HG03354 (cell line): ENCODE measurements around the gene SEC61A2.
A peak's percentile ranks its signal among the peaks of the same experiment; 100 is the strongest.
"Not testable (repeated sequence)": the region's sequence is repeated elsewhere in the genome, so short reads cannot be mapped to it uniquely, and the experiment has no call there.

Source experiments
- ATAC-seq: cut with Tn5 transposase; IDR thresholded peaks from one replicate; pipeline ENCODE4 v1.9.1; 2021; ENCODE audit warnings: mild to moderate bottlenecking; ENCODE audit not compliant: unreplicated experiment, poor library complexity, severe bottlenecking

Gene SEC61A2

DNA sequence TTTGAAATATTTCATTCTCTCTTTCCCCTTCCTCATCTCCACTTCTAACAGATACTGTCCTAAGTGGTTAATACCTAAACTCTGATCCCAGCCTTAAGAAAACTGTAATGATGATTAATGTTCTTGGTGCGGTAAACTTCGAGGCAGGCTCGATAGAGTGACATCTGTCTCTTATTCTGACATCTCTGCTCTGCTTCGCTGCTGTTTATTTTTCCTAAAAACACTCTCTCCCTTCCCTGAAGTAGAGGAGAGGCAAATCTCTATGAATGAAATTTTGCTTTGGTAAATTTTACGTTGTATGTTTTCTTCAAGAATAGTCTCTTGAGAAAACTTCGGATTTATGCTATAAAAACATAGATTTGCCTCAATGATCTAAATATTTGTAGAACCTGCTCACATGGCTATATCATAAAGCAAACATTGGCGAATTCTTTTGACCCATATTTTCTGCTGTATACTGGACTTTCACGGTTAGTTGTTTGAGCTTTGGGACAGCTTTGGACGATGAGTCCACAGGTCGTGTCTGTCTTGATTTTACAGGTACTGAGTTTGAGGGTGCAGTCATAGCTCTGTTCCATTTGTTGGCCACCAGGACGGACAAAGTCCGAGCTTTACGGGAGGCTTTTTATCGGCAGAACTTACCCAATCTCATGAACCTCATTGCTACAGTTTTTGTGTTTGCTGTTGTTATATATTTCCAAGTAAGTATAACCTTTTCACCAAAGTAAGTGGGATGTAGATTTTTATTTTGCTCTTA lies 27.1 kb downstream of the SEC61A2 start:
- ATAC-seq = no peak

DNA sequence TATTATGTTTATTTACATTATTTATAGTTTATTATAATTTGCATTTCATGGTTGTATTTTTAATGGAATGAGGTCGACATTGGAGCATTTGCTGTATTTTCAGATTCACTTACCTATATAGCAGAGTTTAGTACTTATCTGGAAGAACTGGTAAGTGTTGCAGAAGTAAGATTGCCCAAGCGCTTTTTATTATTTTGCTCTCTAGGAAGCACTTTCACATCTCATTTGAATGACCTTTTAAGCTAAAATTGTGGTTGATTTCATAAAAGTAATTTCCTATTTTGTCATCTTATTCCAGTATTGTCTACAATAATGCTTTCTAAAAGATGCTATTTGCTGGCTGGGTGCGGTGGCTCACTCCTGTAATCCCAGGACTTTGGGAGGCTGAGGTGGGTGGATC lies 28.6 kb downstream of the SEC61A2 start:
- ATAC-seq = no peak

GRCh38 chr10:12160664-12161063 lies 31.2 kb downstream of the SEC61A2 start:
- ATAC-seq = no peak

GRCh38 chr10:12162927-12163326 lies 33.5 kb downstream of the SEC61A2 start:
- no peak for ATAC-seq

DNA sequence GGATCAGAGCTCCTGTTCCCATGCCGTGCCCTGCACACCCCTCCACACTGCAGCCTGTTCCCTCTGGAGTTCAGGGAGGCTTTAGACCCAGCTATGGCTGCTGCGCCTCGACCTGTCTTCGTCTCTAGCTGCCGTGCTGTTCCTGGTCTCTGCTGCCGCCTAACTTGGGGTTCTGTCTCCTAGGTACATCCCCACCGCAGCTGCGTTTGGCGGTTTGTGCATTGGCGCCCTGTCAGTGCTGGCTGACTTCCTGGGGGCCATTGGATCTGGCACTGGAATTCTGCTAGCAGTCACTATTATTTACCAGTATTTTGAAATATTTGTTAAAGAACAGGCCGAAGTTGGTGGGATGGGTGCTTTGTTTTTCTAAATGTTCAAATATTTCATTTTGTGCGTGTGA lies 34.6 kb downstream of the SEC61A2 start:
- no peak for ATAC-seq

DNA sequence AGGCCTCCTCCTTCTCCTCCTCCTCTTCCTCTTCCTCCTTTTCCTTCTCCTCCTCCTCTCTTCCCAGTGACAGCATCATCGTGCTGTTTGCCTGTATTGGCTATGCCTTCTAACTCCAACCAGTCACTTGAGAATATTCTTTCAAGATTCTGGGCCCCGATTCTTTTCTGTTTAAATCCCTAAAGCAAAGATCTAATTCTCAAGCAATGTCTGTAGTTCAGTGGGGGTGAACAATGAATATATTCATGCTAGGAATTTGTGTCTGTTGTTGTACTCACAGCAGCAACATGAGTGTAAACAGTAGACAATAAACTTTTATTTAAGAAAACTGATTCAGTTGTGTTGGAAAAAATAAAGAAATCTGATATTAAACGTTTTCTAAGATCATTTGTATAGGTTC lies 35.6 kb downstream of the SEC61A2 start:
- ATAC-seq = no peak

DNA sequence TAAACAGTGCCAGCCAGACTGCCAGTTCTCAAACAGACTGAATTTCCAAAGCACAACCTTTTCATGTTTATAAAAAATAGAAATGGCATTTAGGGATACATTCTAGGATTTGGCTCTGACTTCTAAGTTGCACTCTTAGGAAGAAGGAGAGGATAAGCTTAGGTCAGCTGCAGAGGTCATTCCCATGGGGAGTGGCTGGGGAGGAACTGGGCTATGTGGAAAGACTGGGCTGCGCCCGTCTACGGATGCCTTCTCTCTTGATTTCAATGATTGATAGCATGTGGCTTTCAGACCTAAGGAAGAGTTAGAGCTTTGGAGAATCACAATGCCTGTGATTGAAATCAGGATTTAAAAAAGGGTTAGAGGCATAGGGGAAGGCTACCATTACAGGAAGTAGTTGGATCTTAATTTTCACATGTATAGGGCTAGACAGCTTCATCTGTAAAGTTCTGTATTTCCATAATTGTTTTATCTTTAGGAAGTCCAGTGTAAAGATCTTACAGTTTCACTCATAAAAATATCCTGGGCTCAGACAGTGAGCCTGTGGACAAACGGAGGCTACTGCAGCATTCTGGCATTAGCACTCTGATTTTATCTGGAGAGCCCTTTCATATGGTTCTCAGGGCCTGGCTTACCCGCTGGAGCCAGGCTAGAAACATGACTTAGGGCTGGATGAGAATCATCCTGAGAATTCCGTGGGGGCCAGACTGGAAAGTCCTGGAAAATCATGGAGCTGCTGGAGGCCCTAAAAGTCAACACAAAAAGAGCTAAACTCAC lies 36.7 kb downstream of the SEC61A2 start:
- ATAC-seq = no peak

- not testable (repeated sequence) for ATAC-seq
These were observed 42.0 kb downstream of the SEC61A2 start for GRCh38 chr10:12171512-12171911.

DNA sequence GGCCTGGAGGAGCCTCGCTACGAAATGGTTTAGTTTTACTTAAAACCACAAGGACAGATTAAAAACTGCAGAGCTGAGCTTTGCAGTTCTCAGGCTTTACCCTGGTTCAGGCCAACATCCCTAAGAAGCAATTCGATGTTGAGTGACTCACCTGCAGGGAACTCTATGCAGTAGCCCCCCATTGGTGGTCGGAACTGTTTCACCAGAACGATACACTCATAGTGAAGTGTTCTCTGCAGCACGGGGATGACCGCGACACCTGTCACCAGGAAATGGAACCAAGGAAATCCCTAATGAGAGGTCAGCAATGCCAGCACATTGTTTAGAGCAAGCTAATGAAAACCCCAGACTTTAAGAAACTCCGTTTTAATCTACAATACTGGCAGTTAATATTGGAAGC lies 48.2 kb downstream of the SEC61A2 start:
- ATAC-seq = no peak

DNA sequence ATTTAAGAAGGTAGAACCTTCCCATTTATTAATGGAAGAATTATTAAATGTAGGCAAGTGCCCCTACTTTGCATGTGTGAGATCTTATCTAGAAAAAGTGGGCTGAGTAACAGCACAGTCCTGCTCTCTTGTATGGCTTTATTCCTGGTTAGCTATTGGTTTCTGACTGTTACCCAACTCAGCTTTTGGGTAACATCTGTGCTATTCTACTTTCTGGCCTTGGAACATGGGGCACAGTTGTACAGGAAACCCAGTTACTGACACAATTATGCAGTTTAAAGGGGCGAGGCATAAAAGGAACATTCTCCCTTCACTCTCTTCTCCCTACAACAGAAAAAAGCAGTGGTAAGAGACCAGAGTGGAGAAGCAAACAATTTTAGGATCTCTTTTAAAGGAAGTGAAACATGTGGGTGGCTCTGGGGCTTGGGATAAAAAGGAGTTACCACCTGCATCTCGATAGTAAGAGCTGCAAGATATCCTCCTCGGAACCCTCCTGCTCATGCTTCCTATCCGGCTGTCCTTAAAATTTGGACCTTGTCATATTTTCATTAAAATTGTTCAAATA lies 50.2 kb downstream of the SEC61A2 start:
- ATAC-seq = no peak

DNA sequence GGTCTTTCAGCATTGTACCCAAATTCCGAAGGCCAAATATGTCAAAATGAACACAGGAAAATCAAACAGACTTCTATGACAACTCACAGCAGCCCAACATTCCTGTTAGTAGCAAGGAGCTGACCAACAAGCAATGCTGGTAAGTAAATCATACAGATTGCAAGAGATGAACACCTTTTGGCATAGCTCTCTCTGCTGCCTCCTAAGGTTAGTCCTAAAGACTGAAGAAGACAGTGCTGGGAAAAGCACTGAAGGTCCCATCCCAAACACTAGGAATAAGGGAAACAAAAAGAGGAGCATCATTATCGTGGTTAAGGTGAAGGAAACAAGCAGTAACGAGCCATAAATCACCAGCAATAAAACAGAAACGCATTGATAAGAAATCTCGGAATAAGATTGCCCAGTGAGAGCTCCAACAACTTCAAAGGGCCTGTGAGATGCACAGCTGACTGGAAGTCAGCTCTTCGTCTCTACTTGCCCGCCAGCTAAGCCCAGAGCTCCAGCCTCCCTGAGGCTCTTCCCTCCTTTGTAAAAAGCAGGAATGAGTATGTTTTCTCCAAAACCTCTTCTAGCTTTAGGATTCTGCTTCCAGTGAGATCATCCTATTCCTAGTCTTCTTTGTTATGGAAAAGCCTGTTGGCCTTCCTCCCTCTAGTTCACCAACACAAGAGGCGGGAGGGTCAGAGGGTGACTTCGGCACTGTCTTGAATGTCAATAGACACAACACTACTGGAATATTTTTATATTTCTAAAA lies 50.9 kb downstream of the SEC61A2 start:
- no peak for ATAC-seq

GRCh38 chr10:12181065-12181775 lies 51.7 kb downstream of the SEC61A2 start:
- peak; percentile 68 for ATAC-seq

- ATAC-seq = no peak
These were observed 54.7 kb downstream of the SEC61A2 start for GRCh38 chr10:12184165-12184564.

DNA sequence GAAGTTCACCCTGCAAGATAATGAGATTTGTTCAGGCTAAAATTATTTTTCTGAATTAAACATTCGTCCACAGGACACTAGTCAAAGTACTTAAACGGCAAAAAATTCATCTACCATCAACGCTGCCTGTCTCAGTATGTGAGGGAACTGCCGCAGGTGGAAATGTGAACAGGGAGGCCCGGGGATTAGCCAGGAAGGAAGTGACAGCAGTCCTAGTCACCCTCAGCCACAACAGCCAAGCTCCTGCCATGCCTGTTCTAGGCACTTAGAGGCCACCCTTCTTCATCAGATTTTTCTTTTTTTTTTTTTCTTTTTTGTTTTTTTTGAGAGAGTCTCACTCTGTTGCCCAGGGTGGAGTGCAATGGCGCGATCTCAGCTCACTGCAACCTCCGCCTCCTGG lies 56.8 kb downstream of the SEC61A2 start:
- ATAC-seq = no peak

GRCh38 chr10:12187321-12187905 lies 57.9 kb downstream of the SEC61A2 start:
- ATAC-seq = no peak

- ATAC-seq = no peak
These were observed 59.2 kb downstream of the SEC61A2 start for GRCh38 chr10:12188656-12189055.

GRCh38 chr10:12189426-12189825 lies 59.9 kb downstream of the SEC61A2 start:
- no peak for ATAC-seq

GRCh38 chr10:12191715-12192114 lies 62.2 kb downstream of the SEC61A2 start:
- no peak for ATAC-seq

DNA sequence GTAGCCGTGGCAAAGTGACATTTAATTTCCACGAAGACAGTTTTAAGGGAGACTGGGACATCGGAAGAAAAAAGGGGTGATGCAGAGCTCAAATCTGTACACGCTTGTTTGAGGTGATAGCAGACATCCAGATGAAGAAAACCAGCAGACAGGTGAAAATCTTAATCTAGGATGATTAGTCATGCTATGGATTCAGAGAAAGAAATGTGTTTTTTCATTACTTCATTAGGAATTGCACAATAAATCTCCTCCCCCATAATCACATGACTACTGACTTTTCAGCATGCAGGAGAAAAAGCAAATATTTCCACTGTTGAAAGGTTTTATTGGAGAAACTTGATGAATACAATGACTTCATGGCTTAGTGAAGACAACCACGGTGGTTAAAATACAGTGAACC lies 63.7 kb downstream of the SEC61A2 start:
- ATAC-seq = no peak
